H9 (cell line): ENCODE data around the gene PDRG1. TPM values are rescaled to one million over a fixed set of nuclear protein-coding genes. Genes with fewer than 3 reads are reported as not detected.

Experiments used
- DNase-seq: peaks from one replicate; pipeline ENCODE4 v3.0.0-alpha.2; 2017
- H2AFZ ChIP-seq: one replicate; pipeline ENCODE4 v1.6.1; 2013; ENCODE audit warnings: mild to moderate bottlenecking, low read length, control low read depth, moderate library complexity
- H2AK5ac ChIP-seq: 2 replicates; pipeline ENCODE4 v1.6.1; 2013; ENCODE audit warnings: low read length, control low read depth, mixed read lengths; ENCODE audit not compliant: insufficient read length
- H2BK120ac ChIP-seq: one replicate; pipeline ENCODE4 v1.6.1; 2013; ENCODE audit warnings: low read depth, mild to moderate bottlenecking, low read length, control low read depth, inconsistent platforms; ENCODE audit not compliant: poor library complexity, severe bottlenecking
- H2BK12ac ChIP-seq: 2 replicates; pipeline ENCODE4 v1.6.1; 2013; ENCODE audit warnings: low read length, control low read depth, mixed read lengths, low read depth; ENCODE audit not compliant: insufficient read length
- H2BK15ac ChIP-seq: 2 replicates; pipeline ENCODE4 v1.6.1; 2013; ENCODE audit warnings: low read depth, low read length, control low read depth
- H2BK20ac ChIP-seq: one replicate; pipeline ENCODE4 v1.6.1; 2013; ENCODE audit warnings: low read depth, mild to moderate bottlenecking, low read length, control low read depth, inconsistent platforms; ENCODE audit not compliant: poor library complexity, severe bottlenecking
- H2BK5ac ChIP-seq: 2 replicates; pipeline ENCODE4 v1.6.1; 2013; ENCODE audit warnings: low read length, control low read depth, mixed read lengths; ENCODE audit not compliant: insufficient read length
- H3K14ac ChIP-seq: 2 replicates; pipeline ENCODE4 v1.6.1; 2013; ENCODE audit warnings: low read length, control low read depth; ENCODE audit not compliant: insufficient read depth
- H3K18ac ChIP-seq: 2 replicates; pipeline ENCODE4 v1.6.1; 2013; ENCODE audit warnings: low read depth, mild to moderate bottlenecking, mixed read lengths, low read length, control low read depth; ENCODE audit not compliant: insufficient read length
- H3K23ac ChIP-seq: 2 replicates; pipeline ENCODE4 v1.6.1; 2013; ENCODE audit warnings: low read length, control low read depth, mixed read lengths, low read depth; ENCODE audit not compliant: insufficient read length
- H3K23me2 ChIP-seq: 2 replicates; pipeline ENCODE4 v1.6.1; 2013; ENCODE audit warnings: low read depth, mild to moderate bottlenecking, mixed read lengths, low read length, control low read depth; ENCODE audit not compliant: insufficient read length, poor library complexity, severe bottlenecking
- H3K27ac ChIP-seq: 2 replicates; pipeline ENCODE4 v1.5.1; 2013; ENCODE audit warnings: low read length, control low read depth, mixed read lengths, low read depth; ENCODE audit not compliant: insufficient read length
- H3K27me3 ChIP-seq: 2 replicates; pipeline ENCODE4 v1.6.1; 2013; ENCODE audit warnings: low read length, control low read depth, inconsistent platforms; ENCODE audit not compliant: insufficient read depth
- H3K4ac ChIP-seq: 2 replicates; pipeline ENCODE4 v1.6.1; 2013; ENCODE audit warnings: low read depth, mild to moderate bottlenecking, control low read depth, inconsistent platforms, low read length, moderate library complexity
- H3K4me1 ChIP-seq: 2 replicates; pipeline ENCODE4 v1.6.1; 2013; ENCODE audit warnings: low read length, control low read depth, inconsistent platforms; ENCODE audit not compliant: insufficient read depth
- H3K4me2 ChIP-seq: 2 replicates; pipeline ENCODE4 v1.6.1; 2013; ENCODE audit warnings: low read length, control low read depth, mixed read lengths; ENCODE audit not compliant: insufficient read length, insufficient read depth
- H3K56ac ChIP-seq: 2 replicates; pipeline ENCODE4 v1.6.1; 2013; ENCODE audit warnings: low read depth, mild to moderate bottlenecking, mixed read lengths, low read length, control low read depth; ENCODE audit not compliant: insufficient read length
- H3K79me1 ChIP-seq: 2 replicates; pipeline ENCODE4 v1.6.1; 2013; ENCODE audit warnings: low read depth, mild to moderate bottlenecking, moderate library complexity, low read length, control low read depth, inconsistent platforms; ENCODE audit not compliant: insufficient read depth, poor library complexity, severe bottlenecking
- H3K79me2 ChIP-seq: 2 replicates; pipeline ENCODE4 v1.6.1; 2013; ENCODE audit warnings: low read length, control low read depth, inconsistent platforms; ENCODE audit not compliant: insufficient read depth
- H3K9ac ChIP-seq: 2 replicates; pipeline ENCODE4 v1.6.1; 2013; ENCODE audit warnings: low read length, control low read depth, mixed read lengths; ENCODE audit not compliant: insufficient read length; ENCODE audit errors: extremely low read depth
- H3K9me3 ChIP-seq: one replicate; pipeline ENCODE4 v1.6.1; 2013; ENCODE audit warnings: low read depth, low read length, inconsistent platforms; ENCODE audit not compliant: control insufficient read depth
- H3T11ph ChIP-seq: one replicate; pipeline ENCODE4 v1.6.1; 2013; ENCODE audit warnings: mild to moderate bottlenecking, low read length, control low read depth, inconsistent platforms
- H4K20me1 ChIP-seq: one replicate; pipeline ENCODE4 v1.6.1; 2013; ENCODE audit not compliant: control insufficient read depth, insufficient read length, insufficient read depth
- H4K5ac ChIP-seq: 2 replicates; pipeline ENCODE4 v1.6.1; 2013; ENCODE audit warnings: low read depth, mild to moderate bottlenecking, mixed read lengths, low read length, control low read depth; ENCODE audit not compliant: insufficient read length
- H4K8ac ChIP-seq: replicated peaks from 2 replicates; pipeline ENCODE4 v1.6.1; 2013; ENCODE audit warnings: low read length, control low read depth, mixed read lengths, low read depth; ENCODE audit not compliant: insufficient read length
- H4K91ac ChIP-seq: 2 replicates; pipeline ENCODE4 v1.6.1; 2013; ENCODE audit warnings: low read depth, mild to moderate bottlenecking, moderate library complexity, mixed read lengths, low read length, control low read depth; ENCODE audit not compliant: insufficient read length
- H3K27ac Mint-ChIP-seq, 3 experiments: 2 replicates in 2 of 3; 3 replicates in 1 of 3; pipeline ENCODE4 v1.8.0; 2020 to 2021; ENCODE audit warnings: mixed read lengths in 3 of 3, mild to moderate bottlenecking in 1 of 3, moderate library complexity in 1 of 3
- H3K27me3 Mint-ChIP-seq: 2 replicates; pipeline ENCODE4 v1.8.0; 2021; ENCODE audit warnings: low read depth, mild to moderate bottlenecking, moderate library complexity, mixed read lengths
- H3K36me3 Mint-ChIP-seq, 3 experiments: 2 replicates in 2 of 3; 3 replicates in 1 of 3; pipeline ENCODE4 v1.8.0; 2020 to 2021; ENCODE audit warnings: low read depth in 3 of 3, mixed read lengths in 3 of 3; ENCODE audit not compliant: insufficient read depth in 1 of 3
- H3K4me1 Mint-ChIP-seq, 2 experiments: 2 replicates each; pipeline ENCODE4 v1.8.0; 2020; ENCODE audit warnings: mixed read lengths in 2 of 2
- H3K4me3 Mint-ChIP-seq, 2 experiments: 2 replicates in 1 of 2; 3 replicates in 1 of 2; pipeline ENCODE4 v1.8.0; 2020 to 2021; ENCODE audit warnings: mild to moderate bottlenecking in 2 of 2, mixed read lengths in 2 of 2, moderate library complexity in 1 of 2
- H3K9me3 Mint-ChIP-seq, 2 experiments: 2 replicates in 1 of 2; 3 replicates in 1 of 2; pipeline ENCODE4 v1.8.0; 2020; ENCODE audit warnings: mild to moderate bottlenecking in 2 of 2, mixed read lengths in 2 of 2, moderate library complexity in 1 of 2
- WGBS: extraction: QIAGEN DNeasy Blood & Tissue Kit; methylation state at CpG from one replicate; pipeline ENCODE4 v1.1.7; 2013; ENCODE audit warnings: missing lambda C conversion rate, low lambda C conversion rate, mixed read lengths; ENCODE audit not compliant: insufficient read length; ENCODE audit errors: extremely low coverage; 5-methylcytosine and 5-hydroxymethylcytosine counted together
- total RNA-seq: library from RNA; stranded (reverse); gene quantifications from 2 replicates; pipeline ENCODE4 v1.2.1, GENCODE V29; 2021
- TF ChIP-seq, protein P1 (sequence below): fragments of 200-600 bp; sonication (generic); conservative IDR thresholded peaks from 3 replicates; pipeline ENCODE4 v1.8.0; 2021; ENCODE audit warnings: antibody characterized with exemption, mild to moderate bottlenecking

PDRG1 gene
- total RNA-seq, 1 experiment from 2014 or later, result 32.2 TPM

DNA sequence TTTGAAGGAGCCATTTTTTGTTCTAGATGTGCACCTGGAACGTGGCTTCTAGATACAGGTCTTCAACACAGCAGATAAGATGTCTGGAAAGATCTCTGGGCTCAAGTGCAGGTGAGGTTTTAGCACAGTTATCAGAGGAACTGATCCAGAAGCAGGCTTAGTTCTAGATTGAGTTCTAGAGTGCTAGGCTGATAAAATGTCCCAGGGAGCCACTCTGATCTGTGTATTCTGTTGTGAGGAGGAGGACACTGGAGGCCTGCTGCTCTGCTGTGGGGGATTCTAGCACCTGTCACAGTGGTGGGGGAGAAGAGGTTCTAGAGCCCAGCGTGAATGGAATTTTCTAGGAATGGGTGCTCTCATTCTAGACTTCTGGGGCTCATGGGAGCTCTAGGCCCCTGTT is 46.4 kb upstream of the PDRG1 start:
- no peak overlapping the region for H2BK20ac ChIP-seq
- H2BK5ac ChIP-seq, result no peak overlapping the region
- H3K4me1 Mint-ChIP-seq, result peaks cover 0 to 15% of the 10 kb centered on the region in 2 experiments; a peak in 2 of 4 replicates
- no peak overlapping the region for H2AFZ ChIP-seq
- H3K14ac ChIP-seq, result no peak overlapping the region
- no peak for DNase-seq
- H3K27ac ChIP-seq, result no peak overlapping the region
- no peak overlapping the region for H3K56ac ChIP-seq
- no peaks in the 10 kb centered on the region for H3K79me2 ChIP-seq
- H3K23me2 ChIP-seq, result no peaks in the 10 kb centered on the region
- H3K9me3 ChIP-seq, result no peaks in the 10 kb centered on the region
- H2BK12ac ChIP-seq, result no peak overlapping the region
- peaks cover 3% of the 10 kb centered on the region; the same call in 1 of the 2 replicates for H3K27me3 ChIP-seq
- no peak overlapping the region for H2AK5ac ChIP-seq
- no peaks in the 10 kb centered on the region; a peak in 1 of 7 replicates for H3K36me3 Mint-ChIP-seq
- H3K27ac Mint-ChIP-seq, result no peak overlapping the region
- no peak overlapping the region for H4K91ac ChIP-seq
- H3K9ac ChIP-seq, result no peak overlapping the region
- H3K9me3 Mint-ChIP-seq, result no peaks in the 10 kb centered on the region
- H3K4ac ChIP-seq, result no peak overlapping the region
- H3K27me3 Mint-ChIP-seq, result peaks cover 50% of the 10 kb centered on the region
- H3K4me3 Mint-ChIP-seq, result no peak overlapping the region
- no peak overlapping the region for H3K23ac ChIP-seq
- H3K18ac ChIP-seq, result no peak overlapping the region
- WGBS, result no CpG with 5 or more reads among the region's 2 CpGs
- no peak overlapping the region for H4K5ac ChIP-seq
- no peak overlapping the region for H2BK15ac ChIP-seq
- no peaks in the 10 kb centered on the region for H3K79me1 ChIP-seq
- H3K4me2 ChIP-seq, result no peak overlapping the region
- no peak overlapping the region for H3T11ph ChIP-seq
- no peaks in the 10 kb centered on the region for H3K4me1 ChIP-seq
- no peak overlapping the region for H2BK120ac ChIP-seq
- TF ChIP-seq, protein P1, sequence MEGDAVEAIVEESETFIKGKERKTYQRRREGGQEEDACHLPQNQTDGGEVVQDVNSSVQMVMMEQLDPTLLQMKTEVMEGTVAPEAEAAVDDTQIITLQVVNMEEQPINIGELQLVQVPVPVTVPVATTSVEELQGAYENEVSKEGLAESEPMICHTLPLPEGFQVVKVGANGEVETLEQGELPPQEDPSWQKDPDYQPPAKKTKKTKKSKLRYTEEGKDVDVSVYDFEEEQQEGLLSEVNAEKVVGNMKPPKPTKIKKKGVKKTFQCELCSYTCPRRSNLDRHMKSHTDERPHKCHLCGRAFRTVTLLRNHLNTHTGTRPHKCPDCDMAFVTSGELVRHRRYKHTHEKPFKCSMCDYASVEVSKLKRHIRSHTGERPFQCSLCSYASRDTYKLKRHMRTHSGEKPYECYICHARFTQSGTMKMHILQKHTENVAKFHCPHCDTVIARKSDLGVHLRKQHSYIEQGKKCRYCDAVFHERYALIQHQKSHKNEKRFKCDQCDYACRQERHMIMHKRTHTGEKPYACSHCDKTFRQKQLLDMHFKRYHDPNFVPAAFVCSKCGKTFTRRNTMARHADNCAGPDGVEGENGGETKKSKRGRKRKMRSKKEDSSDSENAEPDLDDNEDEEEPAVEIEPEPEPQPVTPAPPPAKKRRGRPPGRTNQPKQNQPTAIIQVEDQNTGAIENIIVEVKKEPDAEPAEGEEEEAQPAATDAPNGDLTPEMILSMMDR, result no peak
- H4K8ac ChIP-seq, result no peak overlapping the region
- H4K20me1 ChIP-seq, result no peaks in the 10 kb centered on the region
